Astrocyte (in vitro differentiated cells and primary cell): Measurements from ENCODE around the gene BTBD16. TPM values are rescaled to one million over a fixed set of nuclear protein-coding genes. Genes with fewer than 3 reads are reported as not detected.

Experiments
- DNase-seq: peaks from one replicate; pipeline ENCODE4 v3.0.0-alpha.2; 2010; ENCODE audit warnings: low read depth
- FAIRE-seq: peaks from 2 replicates; lab custom pipeline; 2011; peaks lifted over from hg19 to GRCh38; lab: Jason Lieb, UNC
- H2AFZ ChIP-seq: 2 replicates; pipeline ENCODE4 v1.6.0; 2012; ENCODE audit warnings: low read depth, low read length, inconsistent platforms
- H3K27ac ChIP-seq: 2 replicates; pipeline ENCODE4 v1.5.1; 2011; ENCODE audit warnings: low read depth, low read length, inconsistent platforms
- H3K27me3 ChIP-seq: 2 replicates; pipeline ENCODE4 v1.6.0; 2011; ENCODE audit warnings: low read length, inconsistent platforms; ENCODE audit not compliant: insufficient read depth
- H3K36me3 ChIP-seq: 2 replicates; pipeline ENCODE4 v1.5.1; 2011; ENCODE audit warnings: low read length, inconsistent platforms; ENCODE audit not compliant: insufficient read depth
- H3K4me1 ChIP-seq: 2 replicates; pipeline ENCODE4 v1.5.1; 2011; ENCODE audit warnings: low read length, inconsistent platforms; ENCODE audit not compliant: insufficient read depth
- H3K4me2 ChIP-seq: 2 replicates; pipeline ENCODE4 v1.6.0; 2012; ENCODE audit warnings: low read length, inconsistent platforms
- H3K4me3 ChIP-seq: 2 replicates; pipeline ENCODE4 v1.5.1; 2011; ENCODE audit warnings: low read depth, mild to moderate bottlenecking, low read length, inconsistent platforms; ENCODE audit not compliant: insufficient read depth
- H3K79me2 ChIP-seq: 2 replicates; pipeline ENCODE4 v1.6.0; 2012; ENCODE audit warnings: mild to moderate bottlenecking, low read length, inconsistent platforms; ENCODE audit not compliant: insufficient read depth
- H3K9ac ChIP-seq: 2 replicates; pipeline ENCODE4 v1.6.0; 2012; ENCODE audit warnings: mild to moderate bottlenecking, low read length, inconsistent platforms
- H3K9me3 ChIP-seq: 2 replicates; pipeline ENCODE4 v1.5.1; 2012; ENCODE audit warnings: low read depth, mild to moderate bottlenecking, low read length, inconsistent platforms; ENCODE audit not compliant: insufficient read depth
- H4K20me1 ChIP-seq: 2 replicates; pipeline ENCODE4 v1.6.0; 2012; ENCODE audit warnings: low read length, inconsistent platforms; ENCODE audit not compliant: insufficient read depth
- H3K27ac Mint-ChIP-seq: one replicate; pipeline ENCODE4 v1.8.0; 2021; ENCODE audit warnings: mild to moderate bottlenecking, mixed read lengths; ENCODE audit not compliant: unreplicated experiment
- H3K27me3 Mint-ChIP-seq: one replicate; pipeline ENCODE4 v1.8.0; 2021; ENCODE audit warnings: low read depth, mixed read lengths; ENCODE audit not compliant: unreplicated experiment
- H3K36me3 Mint-ChIP-seq: one replicate; pipeline ENCODE4 v1.8.0; 2021; ENCODE audit warnings: low read depth, mixed read lengths; ENCODE audit not compliant: unreplicated experiment
- H3K4me1 Mint-ChIP-seq: one replicate; pipeline ENCODE4 v1.8.0; 2021; ENCODE audit warnings: low read depth, mixed read lengths; ENCODE audit not compliant: unreplicated experiment
- H3K4me3 Mint-ChIP-seq: one replicate; pipeline ENCODE4 v1.8.0; 2021; ENCODE audit warnings: mild to moderate bottlenecking, moderate library complexity, mixed read lengths; ENCODE audit not compliant: unreplicated experiment
- H3K9me3 Mint-ChIP-seq: one replicate; pipeline ENCODE4 v1.8.0; 2021; ENCODE audit warnings: mild to moderate bottlenecking, mixed read lengths; ENCODE audit not compliant: unreplicated experiment
- CTCF ChIP-seq: IDR thresholded peaks from 2 replicates; pipeline ENCODE4 v1.5.1; 2011; ENCODE audit warnings: low read depth, mild to moderate bottlenecking, inconsistent platforms, low read length, moderate library complexity; ENCODE audit not compliant: insufficient read depth
- EZH2 ChIP-seq: IDR thresholded peaks from 2 replicates; pipeline ENCODE4 v1.6.1; 2012; ENCODE audit warnings: mild to moderate bottlenecking, low read length, inconsistent platforms; ENCODE audit not compliant: insufficient read depth
- total RNA-seq: library from RNA; stranded (reverse); gene quantifications from 2 replicates; pipeline ENCODE4 v1.2.1, GENCODE V29; 2021

BTBD16 gene
- total RNA-seq, 1 donor from 2014 or later = not detected

GRCh38 chr10:122368502-122369254 is 97.6 kb downstream of the BTBD16 start:
- FAIRE-seq = no peak
- Histone ChIP-seq H3K36me3 (no peaks in the 10 kb centered on the region), H3K27ac (no peak overlapping the region), H3K4me3 (no peak overlapping the region), H3K9me3 (no peaks in the 10 kb centered on the region), H4K20me1 (no peaks in the 10 kb centered on the region), H2AFZ (peak overlapping the region; percentile 23), H3K79me2 (no peaks in the 10 kb centered on the region), H3K4me1 (peaks cover 4% of the 10 kb centered on the region), H3K27me3 (peaks cover 11% of the 10 kb centered on the region), H3K4me2 (peak overlapping the region; percentile 25), H3K9ac (no peak overlapping the region)
- Mint-ChIP-seq H3K36me3 (no peaks in the 10 kb centered on the region), H3K27me3 (peaks cover 17% of the 10 kb centered on the region), H3K9me3 (peaks cover 3% of the 10 kb centered on the region), H3K4me3 (no peak overlapping the region), H3K4me1 (peaks cover 16% of the 10 kb centered on the region), H3K27ac (no peak overlapping the region)
- TF ChIP-seq EZH2 (no peak), CTCF (no peak)
- DNase-seq = no peak

GRCh38 chr10:122373108-122373507 is 102.0 kb downstream of the BTBD16 start:
- Histone ChIP-seq H3K4me3 (no peak overlapping the region), H4K20me1 (peaks cover 10% of the 10 kb centered on the region), H3K79me2 (peaks cover 18% of the 10 kb centered on the region), H2AFZ (peak overlapping the region; percentile 74), H3K9ac (no peak overlapping the region), H3K27me3 (peaks cover 9% of the 10 kb centered on the region), H3K36me3 (no peaks in the 10 kb centered on the region), H3K4me1 (peaks cover 19% of the 10 kb centered on the region), H3K9me3 (no peaks in the 10 kb centered on the region), H3K27ac (no peak overlapping the region), H3K4me2 (peak overlapping the region; percentile 97)
- H3K4me3 Mint-ChIP-seq = peak overlapping the region; percentile 88
- peaks cover 4% of the 10 kb centered on the region for H3K27me3 Mint-ChIP-seq
- H3K9me3 Mint-ChIP-seq = no peaks in the 10 kb centered on the region
- DNase-seq (no peak), FAIRE-seq (no peak)
- H3K36me3 Mint-ChIP-seq = no peaks in the 10 kb centered on the region
- H3K4me1 Mint-ChIP-seq = peaks cover 27% of the 10 kb centered on the region
- H3K27ac Mint-ChIP-seq = peak overlapping the region; percentile 21
- TF ChIP-seq EZH2 (no peak), CTCF (no peak)

- Histone ChIP-seq H3K27me3 (peaks cover 4% of the 10 kb centered on the region), H3K9me3 (no peaks in the 10 kb centered on the region), H2AFZ (peak overlapping the region; percentile 74), H3K4me1 (peaks cover 19% of the 10 kb centered on the region), H3K27ac (peak overlapping the region; percentile 3), H3K36me3 (no peaks in the 10 kb centered on the region), H3K79me2 (peaks cover 23% of the 10 kb centered on the region), H3K9ac (peak overlapping the region; percentile 71), H4K20me1 (peaks cover 16% of the 10 kb centered on the region), H3K4me2 (peak overlapping the region; percentile 97), H3K4me3 (peak overlapping the region; percentile 80)
- Mint-ChIP-seq H3K9me3 (no peaks in the 10 kb centered on the region), H3K4me3 (peak overlapping the region; percentile 88), H3K27ac (peak overlapping the region; percentile 81), H3K36me3 (no peaks in the 10 kb centered on the region), H3K4me1 (peaks cover 22% of the 10 kb centered on the region), H3K27me3 (peaks cover 4% of the 10 kb centered on the region)
- FAIRE-seq (no peak), DNase-seq (no peak)
- TF ChIP-seq CTCF = no peak
- TF ChIP-seq EZH2 = no peak
Observed at GRCh38 chr10:122373721-122374120, 102.6 kb downstream of the BTBD16 start.
